GM12801 (cell line): ENCODE data around the gene IER5.

Source experiments
- TF ChIP-seq, protein P1 (sequence below): IDR thresholded peaks from one replicate; pipeline ENCODE4 v1.5.1; 2011; ENCODE audit warnings: control low read depth; ENCODE audit not compliant: insufficient read length; ENCODE audit errors: extremely low read depth

IER5 gene

DNA sequence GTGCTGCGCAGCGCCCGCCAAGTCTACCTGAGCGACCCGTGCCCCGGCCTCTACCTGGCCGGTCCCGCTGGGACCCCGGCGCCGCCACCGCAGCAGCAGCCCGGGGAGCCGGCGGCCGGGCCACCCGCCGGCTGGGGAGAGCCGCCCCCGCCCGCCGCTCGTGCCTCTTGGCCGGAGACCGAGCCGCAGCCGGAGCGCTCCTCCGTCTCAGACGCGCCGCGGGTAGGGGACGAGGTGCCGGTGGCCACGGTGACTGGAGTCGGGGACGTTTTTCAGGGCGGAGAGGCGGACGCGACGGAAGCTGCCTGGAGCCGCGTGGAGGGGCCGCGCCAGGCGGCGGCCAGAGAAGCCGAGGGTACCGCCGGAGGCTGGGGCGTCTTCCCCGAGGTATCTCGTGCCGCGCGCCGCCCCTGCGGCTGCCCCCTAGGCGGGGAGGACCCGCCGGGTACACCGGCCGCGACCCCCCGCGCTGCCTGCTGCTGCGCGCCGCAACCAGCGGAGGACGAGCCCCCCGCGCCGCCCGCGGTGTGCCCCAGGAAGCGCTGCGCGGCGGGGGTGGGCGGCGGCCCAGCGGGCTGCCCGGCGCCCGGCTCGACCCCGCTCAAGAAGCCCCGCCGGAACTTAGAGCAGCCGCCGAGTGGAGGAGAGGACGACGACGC is 646 bp downstream of the IER5 start:
- TF ChIP-seq, protein P1, sequence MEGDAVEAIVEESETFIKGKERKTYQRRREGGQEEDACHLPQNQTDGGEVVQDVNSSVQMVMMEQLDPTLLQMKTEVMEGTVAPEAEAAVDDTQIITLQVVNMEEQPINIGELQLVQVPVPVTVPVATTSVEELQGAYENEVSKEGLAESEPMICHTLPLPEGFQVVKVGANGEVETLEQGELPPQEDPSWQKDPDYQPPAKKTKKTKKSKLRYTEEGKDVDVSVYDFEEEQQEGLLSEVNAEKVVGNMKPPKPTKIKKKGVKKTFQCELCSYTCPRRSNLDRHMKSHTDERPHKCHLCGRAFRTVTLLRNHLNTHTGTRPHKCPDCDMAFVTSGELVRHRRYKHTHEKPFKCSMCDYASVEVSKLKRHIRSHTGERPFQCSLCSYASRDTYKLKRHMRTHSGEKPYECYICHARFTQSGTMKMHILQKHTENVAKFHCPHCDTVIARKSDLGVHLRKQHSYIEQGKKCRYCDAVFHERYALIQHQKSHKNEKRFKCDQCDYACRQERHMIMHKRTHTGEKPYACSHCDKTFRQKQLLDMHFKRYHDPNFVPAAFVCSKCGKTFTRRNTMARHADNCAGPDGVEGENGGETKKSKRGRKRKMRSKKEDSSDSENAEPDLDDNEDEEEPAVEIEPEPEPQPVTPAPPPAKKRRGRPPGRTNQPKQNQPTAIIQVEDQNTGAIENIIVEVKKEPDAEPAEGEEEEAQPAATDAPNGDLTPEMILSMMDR: no peak

DNA sequence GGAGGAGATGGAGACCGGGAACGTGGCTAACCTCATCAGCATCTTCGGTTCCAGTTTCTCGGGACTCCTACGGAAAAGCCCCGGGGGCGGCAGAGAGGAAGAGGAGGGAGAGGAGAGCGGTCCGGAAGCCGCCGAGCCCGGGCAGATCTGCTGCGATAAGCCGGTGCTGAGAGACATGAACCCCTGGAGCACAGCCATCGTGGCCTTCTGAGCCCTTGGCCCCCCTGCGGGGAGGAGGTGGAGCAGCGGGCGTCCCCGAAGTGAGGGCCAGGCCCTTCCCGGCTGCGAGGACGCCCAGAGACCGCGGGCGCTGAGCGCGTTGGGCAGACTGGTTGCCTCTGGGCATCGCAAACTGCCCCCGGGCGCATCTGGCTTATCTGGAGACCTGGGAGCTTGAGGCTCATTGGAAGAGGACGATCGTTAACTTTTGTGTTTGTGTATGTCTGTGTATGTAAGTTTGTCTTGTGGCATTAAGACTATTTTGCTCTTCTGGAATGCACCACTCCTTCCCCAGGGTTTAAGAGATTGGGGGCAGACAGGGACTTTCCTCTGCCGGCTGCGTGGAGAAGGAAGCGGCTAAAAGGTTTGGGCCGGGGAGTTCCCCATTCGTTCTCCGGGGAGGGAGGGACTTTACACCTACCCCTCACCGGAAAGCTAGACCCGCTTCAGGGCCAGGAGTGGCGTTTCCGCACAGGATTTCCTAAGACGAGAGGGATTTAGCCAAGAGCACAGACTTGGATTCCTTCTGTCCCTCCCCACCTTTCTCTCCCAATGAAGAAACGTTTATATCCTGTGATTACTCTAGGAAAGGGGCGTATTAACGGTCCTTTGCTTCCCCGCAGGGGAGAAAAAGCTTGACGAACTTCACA is 1.4 kb downstream of the IER5 start:
- TF ChIP-seq, protein P1: no peak

DNA sequence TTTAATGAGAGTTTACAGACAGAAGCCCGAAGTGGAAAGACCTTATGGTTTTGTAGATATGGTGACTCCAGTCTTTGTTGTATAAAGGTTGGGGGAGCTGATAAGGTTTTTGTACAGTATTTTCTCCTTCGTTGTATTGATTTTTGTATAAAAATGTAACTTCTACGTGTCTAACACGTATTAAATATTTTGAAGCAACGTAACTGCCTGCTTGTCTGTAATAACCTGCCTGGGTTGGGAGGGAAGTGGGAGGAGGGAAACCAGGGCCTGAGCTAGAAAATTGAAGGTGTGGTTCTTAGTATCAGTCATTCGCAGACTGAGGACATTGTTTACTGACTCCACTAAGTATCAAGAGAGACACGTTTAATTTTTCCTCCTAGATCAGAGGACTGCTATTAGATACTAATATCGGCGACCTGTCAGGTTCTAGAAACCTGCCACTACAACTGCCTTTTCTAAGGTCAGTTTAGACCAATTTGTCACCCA is 2.2 kb downstream of the IER5 start:
- TF ChIP-seq, protein P1: no peak

- TF ChIP-seq, protein P1: no peak
Observed at GRCh38 chr1:181091309-181092040, 3.0 kb downstream of the IER5 start.

GRCh38 chr1:181092056-181092455 is 3.6 kb downstream of the IER5 start:
- TF ChIP-seq, protein P1: no peak

DNA sequence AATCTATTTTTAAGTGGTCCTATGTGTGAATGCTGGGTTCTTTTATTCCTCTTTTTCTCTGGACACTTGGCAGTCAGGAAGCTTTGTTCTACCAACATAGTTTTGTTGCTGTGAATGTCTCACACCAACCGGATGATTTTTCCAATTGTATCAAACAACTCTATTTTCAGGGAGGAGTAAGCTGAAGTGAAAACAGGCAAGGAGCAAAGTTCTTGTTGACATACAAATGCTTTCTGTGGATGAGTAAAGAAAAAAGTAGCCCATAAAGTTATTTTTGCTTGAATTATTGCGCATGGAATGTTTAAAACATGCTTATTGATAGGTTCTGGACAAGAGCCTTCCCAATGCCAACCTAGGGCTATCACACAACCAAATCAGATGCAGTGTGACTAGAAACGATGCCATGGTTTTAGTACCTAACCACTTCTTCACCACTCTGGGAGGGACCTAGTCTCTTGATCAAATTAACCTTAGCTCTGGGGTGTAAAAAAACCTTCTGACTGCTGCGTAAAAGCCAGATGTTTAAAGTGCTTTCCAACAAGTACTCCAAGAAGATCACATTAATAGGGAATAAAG is 4.5 kb downstream of the IER5 start:
- TF ChIP-seq, protein P1: no peak
